Activated CD4-positive, alpha-beta T cell treated with anti-CD3 and anti-CD28 coated beads, Interleukin-2, amount 50 U/mL, for 24 hours (primary cell): ENCODE data around the gene NMT2.

Source experiments
- DNase-seq, 2 donors: peaks; one replicate each; pipeline ENCODE4 v3.0.0-alpha.2; 2020; ENCODE audit warnings: low read depth in 1 of 2, low spot score in 1 of 2

Gene NMT2

GRCh38 chr10:15146366-15146765 is 22.1 kb downstream of the NMT2 start:
- DNase-seq: no peak

DNA sequence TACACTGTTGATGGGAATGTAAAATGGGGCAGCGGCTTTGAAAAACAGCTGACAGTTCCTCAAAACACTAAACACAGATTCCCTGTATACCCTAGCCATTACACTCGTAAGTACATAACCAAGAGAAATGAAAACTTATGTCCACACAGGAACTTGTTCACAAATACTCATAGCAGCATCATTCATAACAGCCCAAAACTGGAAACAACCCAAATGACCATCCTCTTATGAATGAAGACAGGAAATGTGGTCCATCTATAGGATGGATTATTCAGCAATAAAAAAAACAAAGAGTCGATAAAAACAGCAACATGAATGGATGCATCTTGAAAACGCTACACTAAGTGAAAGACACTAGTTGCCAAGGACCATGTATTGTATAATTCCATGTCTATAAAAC is 23.7 kb downstream of the NMT2 start:
- no peak for DNase-seq

GRCh38 chr10:15141136-15142054 is 27.1 kb downstream of the NMT2 start:
- peak in 1 of 2 donors; percentile 25 for DNase-seq

DNA sequence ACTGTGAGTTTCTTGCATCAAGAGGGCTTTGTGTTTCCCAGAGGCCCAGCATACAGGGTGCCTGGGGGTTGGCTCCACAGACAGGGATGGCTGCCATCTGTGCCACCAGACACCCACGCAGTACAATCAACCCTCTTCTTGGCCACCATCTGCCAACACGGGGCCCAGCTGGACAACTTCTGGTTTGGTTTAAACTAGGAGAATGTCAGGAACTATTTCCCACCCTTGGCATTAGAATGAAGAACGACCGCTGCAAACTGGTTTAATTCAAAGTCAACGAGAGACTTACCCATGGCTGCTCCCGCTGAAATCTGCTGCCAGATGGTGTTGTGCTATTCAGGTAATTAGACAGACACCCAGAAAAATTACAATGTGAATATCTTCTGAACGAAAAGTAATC is 27.8 kb downstream of the NMT2 start:
- DNase-seq: no peak

GRCh38 chr10:15137636-15138035 is 30.9 kb downstream of the NMT2 start:
- no peak for DNase-seq

GRCh38 chr10:15137036-15137359 is 31.5 kb downstream of the NMT2 start:
- DNase-seq: no peak

- no peak for DNase-seq
Measured at GRCh38 chr10:15136129-15137035, 32.1 kb downstream of the NMT2 start.

DNA sequence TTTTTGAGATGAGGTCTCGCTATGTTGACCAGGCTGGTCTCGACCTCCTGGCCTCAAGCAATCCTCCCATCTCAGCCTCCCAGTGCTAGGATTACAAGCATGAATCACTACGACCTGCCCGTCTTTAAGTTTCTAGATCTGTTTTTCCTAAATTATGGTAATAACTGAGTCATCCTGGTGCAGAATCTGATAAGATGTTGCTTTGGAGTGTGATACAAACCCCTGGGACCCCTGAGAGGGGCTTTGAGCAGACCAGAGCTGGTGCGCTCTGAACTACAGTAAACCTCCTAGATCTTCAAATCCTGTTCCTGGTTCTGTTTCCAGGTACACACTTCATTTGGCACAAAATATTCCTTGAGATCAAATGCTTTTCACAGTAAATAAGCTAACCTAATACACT is 37.2 kb downstream of the NMT2 start:
- DNase-seq: no peak

- DNase-seq: no peak
Measured at GRCh38 chr10:15124908-15125307, 43.6 kb downstream of the NMT2 start.

GRCh38 chr10:15124190-15124589 is 44.3 kb downstream of the NMT2 start:
- no peak for DNase-seq

DNA sequence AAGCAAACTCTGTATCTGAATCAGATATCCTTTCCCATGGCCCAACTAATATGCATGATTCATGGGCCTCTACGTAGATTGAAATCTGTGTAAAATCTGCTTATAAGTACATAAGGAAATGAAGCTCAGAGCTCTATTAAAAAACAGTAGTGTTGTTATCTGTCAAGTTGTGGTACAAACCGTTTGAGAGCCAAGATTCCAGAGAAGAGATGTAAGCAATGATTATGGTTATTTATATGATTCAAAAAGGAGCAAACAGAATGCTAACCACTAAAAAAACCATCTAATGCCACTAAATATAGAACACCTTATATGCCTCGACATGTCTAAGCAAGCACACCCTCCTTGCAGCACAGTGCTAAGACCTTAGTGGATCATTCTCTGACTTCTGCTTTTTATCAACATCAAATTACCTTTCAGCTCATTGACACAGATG is 44.7 kb downstream of the NMT2 start:
- no peak for DNase-seq

- DNase-seq: no peak
Measured at GRCh38 chr10:15122477-15123030, 45.9 kb downstream of the NMT2 start.

DNA sequence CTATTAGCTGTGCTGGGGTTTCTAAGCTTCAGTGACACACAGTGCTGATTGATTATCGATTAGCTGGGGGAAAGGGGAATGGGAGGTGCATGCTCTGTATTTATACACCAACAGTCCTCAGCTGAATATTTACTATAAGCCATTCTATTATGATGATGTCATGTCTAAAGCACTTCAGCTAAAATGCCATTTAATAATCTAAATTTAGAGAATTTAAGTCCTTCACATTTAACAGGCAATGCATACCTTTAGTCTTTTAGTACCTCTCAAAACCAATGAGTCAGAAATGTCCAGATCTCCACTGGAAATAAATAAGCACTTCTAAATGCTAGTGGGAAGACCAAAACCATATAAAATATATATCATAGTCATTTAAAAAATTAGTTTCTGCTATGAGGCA is 46.8 kb downstream of the NMT2 start:
- no peak for DNase-seq

DNA sequence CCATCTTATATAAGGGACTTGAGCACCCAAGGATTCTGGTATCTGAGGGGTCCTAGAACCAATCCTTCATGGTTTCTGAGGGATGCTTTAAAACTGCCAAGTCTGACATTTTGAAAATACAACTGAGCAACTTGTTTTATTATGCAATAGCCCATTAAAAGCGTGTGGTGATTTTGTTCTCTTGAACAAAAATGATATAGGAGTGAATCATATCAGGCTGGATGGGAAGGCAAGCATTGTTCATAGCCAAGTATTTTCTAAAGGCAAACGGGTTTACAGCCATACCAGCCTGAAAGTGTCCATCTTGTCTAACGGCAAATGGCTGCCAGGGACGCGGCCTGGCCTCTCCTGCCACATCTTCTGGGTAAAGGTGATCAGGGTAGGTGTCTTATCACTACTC is 48.0 kb downstream of the NMT2 start:
- DNase-seq: no peak

GRCh38 chr10:15118615-15119014 is 49.9 kb downstream of the NMT2 start:
- no peak for DNase-seq

- DNase-seq: no peak
Measured at GRCh38 chr10:15116225-15116624, 52.3 kb downstream of the NMT2 start.

GRCh38 chr10:15113766-15114165 is 54.7 kb downstream of the NMT2 start:
- DNase-seq: no peak

GRCh38 chr10:15112657-15113056 is 55.8 kb downstream of the NMT2 start:
- no peak for DNase-seq

DNA sequence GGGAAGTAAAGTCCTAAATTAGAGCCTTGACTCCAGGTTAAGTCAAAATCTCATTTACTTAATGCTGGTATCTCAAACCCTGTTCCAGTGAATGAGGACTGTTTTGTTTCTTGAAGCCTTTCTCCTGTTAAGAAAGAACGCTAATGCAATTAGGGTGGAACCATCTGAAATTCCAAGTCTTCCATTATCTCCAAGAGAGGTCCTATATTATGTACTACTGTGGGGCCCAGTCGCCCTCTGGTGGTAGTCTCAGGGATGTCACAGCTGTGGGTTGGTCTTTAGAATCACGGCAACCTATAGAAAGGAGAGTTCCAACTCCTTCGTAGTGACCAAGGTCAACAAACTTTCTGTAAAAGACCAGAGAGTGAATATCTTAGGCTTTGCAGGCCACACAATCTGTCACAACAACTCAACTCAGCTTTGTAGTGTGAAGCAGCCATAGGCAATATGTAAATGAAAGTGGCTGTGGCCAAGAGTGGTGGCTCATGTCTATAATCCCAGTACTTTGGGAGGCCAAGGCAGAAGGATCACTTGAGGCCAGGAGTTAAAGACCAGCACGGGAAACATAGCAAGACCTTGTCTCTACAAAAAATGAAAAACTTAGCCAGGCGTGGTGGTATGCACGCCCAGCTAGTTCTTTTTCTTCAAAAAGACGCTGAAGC is 62.0 kb downstream of the NMT2 start:
- peak; percentile 30 to 63 for DNase-seq

DNA sequence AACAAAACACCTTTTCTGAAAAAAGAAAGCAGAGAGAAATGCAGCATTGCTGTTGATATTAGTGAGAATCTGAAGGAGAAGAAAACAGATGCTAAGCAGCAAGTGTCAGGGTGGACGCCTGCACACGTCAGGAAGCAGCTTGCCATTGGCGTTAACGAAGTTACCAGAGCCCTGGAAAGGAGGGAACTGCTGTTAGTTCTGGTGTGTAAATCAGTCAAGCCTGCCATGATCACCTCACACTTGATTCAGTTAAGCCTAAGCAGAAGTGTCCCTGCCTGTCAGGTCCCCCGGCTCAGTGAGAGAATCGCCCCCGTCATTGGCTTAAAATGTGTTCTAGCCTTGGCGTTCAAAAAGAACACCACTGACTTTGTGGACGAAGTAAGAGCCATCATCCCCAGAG is 65.0 kb downstream of the NMT2 start:
- no peak for DNase-seq

- DNase-seq: no peak
Measured at GRCh38 chr10:15099886-15100285, 68.6 kb downstream of the NMT2 start.
